Right lobe of liver (tissue), 6 donors: Measurements from ENCODE around the gene LMAN2L. TPM values are rescaled to one million over a fixed set of nuclear protein-coding genes. Genes with fewer than 3 reads are reported as not detected.

Experiments
- ATAC-seq, 4 donors: fragments of 200-7000 bp; cut with Tn5 transposase; one replicate each; pipeline ENCODE4 v1.9.1; 2020; ENCODE audit warnings: mild to moderate bottlenecking in 4 of 4, moderate library complexity in 4 of 4
- DNase-seq, 3 donors: peaks; one replicate each; pipeline ENCODE4 v3.0.0-alpha.2; 2020
- H3K27ac ChIP-seq, 3 donors: fragments of 200-600 bp; one replicate each; pipeline ENCODE4 v1.8.0; 2022
- H3K27me3 ChIP-seq, 2 donors: fragments of 200-600 bp; one replicate each; pipeline ENCODE4 v1.8.0; 2022
- H3K36me3 ChIP-seq, 4 donors: fragments of 200-600 bp; sonication (generic) in 1 of 4; one replicate each; pipeline versions ENCODE4 v1.5.1 to v1.8.0; 2017 to 2022; ENCODE audit warnings: control low read depth in 1 of 4
- H3K4me1 ChIP-seq, 4 donors: fragments of 200-600 bp; sonication (generic) in 1 of 4; one replicate each; pipeline versions ENCODE4 v1.5.1 to v1.8.0; 2017 to 2022; ENCODE audit warnings: control low read depth in 1 of 4
- H3K4me3 ChIP-seq, 3 donors: fragments of 200-600 bp; one replicate each; pipeline ENCODE4 v1.8.0; 2022
- H3K9me3 ChIP-seq, 4 donors: fragments of 200-600 bp; sonication (generic) in 1 of 4; one replicate each; pipeline versions ENCODE4 v1.5.1 to v1.8.0; 2017 to 2022; ENCODE audit warnings: control low read depth in 1 of 4
- CTCF ChIP-seq, 4 donors: fragments of 200-600 bp in 3 of 4; fragments of 450-650 bp in 1 of 4; IDR thresholded peaks; one replicate each; pipeline versions ENCODE4 v1.5.1 to v1.8.0; 2016 to 2022; ENCODE audit warnings: antibody characterized with exemption in 4 of 4, mild to moderate bottlenecking in 2 of 4
- POLR2A ChIP-seq: fragments of 450-650 bp; IDR thresholded peaks from one replicate; pipeline ENCODE4 v1.6.1; 2017; ENCODE audit warnings: antibody characterized with exemption, mild to moderate bottlenecking
- WGBS: methylation state at CpG from one replicate; pipeline ENCODE4 v1.1.6; 2018; ENCODE audit warnings: low coverage, low lambda C conversion rate; ENCODE audit not compliant: insufficient coverage; ENCODE audit errors: missing lambda C conversion rate; 5-methylcytosine and 5-hydroxymethylcytosine counted together
- intact Hi-C, 2 donors: fragments of 100-400 bp; cut with DNase I; formaldehyde crosslinking; loops; one replicate each; pipeline versions ENCODE4 v1.11.2 to v1.14.1; 2022
- total RNA-seq, 6 experiments: library from RNA; depleted of rRNA in 2 of 6; stranded (reverse); fragments of >200 nt in 2 of 6; fragmentation: NEBNext Ultra II Directional in 3 of 6; extraction: Animal tissue kit (Norgen Biotek cat#: 25700) in 3 of 6; gene quantifications; one replicate each; pipeline versions ENCODE4 v1.1.0 to v1.2.4, GENCODE V29; 2016 to 2023
- donor health status: DM: no; HTN: yes; CAD: no.
- donor health status: DM: no; HTN: no; CAD: no.
- donor health status: DM: no; HTN: no; CAD: no.
- donor health status: DM: no; HTN: yes; CAD: no.
- donor health status: DM: no; HTN: yes; CAD: no.

Gene LMAN2L
- total RNA-seq, 6 experiments from 2014 or later: 5.5 to 17.8 (median 11.3) TPM

GRCh38 chr2:96710985-96711384 lies 28.9 kb downstream of the LMAN2L start:
- intact Hi-C loops: no loop called here
- no peak for DNase-seq
- Histone ChIP-seq H3K4me3 (no peak overlapping the region), H3K4me1 (peaks cover 0 to 14% (median 2%) of the 10 kb centered on the region in 4 donors), H3K27ac (no peak overlapping the region), H3K27me3 (no peaks in the 10 kb centered on the region), H3K36me3 (peaks cover 4 to 66% (median 24%) of the 10 kb centered on the region in 4 donors), H3K9me3 (no peaks in the 10 kb centered on the region)
- TF ChIP-seq CTCF (IDR thresholded peaks at IDR 0.05): no peak
- no peak for TF ChIP-seq POLR2A
- no peak for ATAC-seq
- 61% methylated on average over 3 of the region's 3 CpGs for WGBS

DNA sequence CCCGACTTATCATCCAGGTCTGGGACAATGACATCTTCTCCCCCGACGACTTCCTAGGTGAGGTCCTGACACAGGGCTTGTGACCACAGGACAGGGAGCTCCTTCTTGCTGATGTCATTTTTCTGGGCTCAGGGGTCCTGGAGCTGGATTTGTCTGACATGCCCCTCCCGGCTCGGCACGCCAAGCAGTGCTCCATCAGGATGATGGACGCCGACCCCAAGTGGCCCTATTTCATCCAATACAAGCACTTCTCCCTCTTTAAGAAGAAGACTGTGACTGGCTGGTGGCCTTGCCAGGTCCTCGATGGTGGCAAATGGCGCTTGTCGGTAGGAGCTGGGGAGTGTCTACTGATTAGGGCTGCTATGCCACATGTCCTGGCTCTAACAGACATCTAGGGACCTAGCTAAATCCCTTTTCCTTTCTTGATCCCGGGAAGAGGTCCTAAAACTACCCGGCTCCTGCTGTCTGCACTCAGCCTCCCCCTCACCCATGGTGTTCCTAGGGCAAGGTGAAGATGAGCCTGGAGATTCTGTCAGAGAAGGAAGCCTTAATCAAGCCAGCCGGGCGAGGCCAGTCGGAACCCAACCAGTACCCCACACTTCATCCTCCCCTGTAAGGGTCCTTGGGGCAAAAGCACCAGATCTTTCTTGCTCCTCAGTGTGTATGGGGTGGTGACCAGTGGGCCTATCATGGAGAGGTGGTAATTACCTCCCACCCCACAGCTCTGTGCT lies 36.7 kb downstream of the LMAN2L start:
- ATAC-seq (no peak), DNase-seq (no peak)
- intact Hi-C loops: no loop called here
- Histone ChIP-seq H3K36me3 (peaks cover 0 to 34% (median 13%) of the 10 kb centered on the region in 4 donors), H3K4me3 (no peak overlapping the region), H3K27ac (no peak overlapping the region), H3K4me1 (no peaks in the 10 kb centered on the region), H3K27me3 (no peaks in the 10 kb centered on the region), H3K9me3 (no peaks in the 10 kb centered on the region)
- 98% methylated on average over 7 of the region's 16 CpGs for WGBS
- TF ChIP-seq POLR2A: no peak
- TF ChIP-seq CTCF (IDR thresholded peaks at IDR 0.05): no peak

- Histone ChIP-seq H3K4me3 (no peak overlapping the region), H3K9me3 (no peaks in the 10 kb centered on the region), H3K4me1 (no peaks in the 10 kb centered on the region), H3K27ac (no peak overlapping the region), H3K36me3 (peaks cover 0 to 24% (median 8%) of the 10 kb centered on the region in 4 donors), H3K27me3 (no peaks in the 10 kb centered on the region)
- ATAC-seq (no peak), DNase-seq (peak in 1 of 3 donors; percentile 42)
- TF ChIP-seq POLR2A: no peak
- TF ChIP-seq CTCF (IDR thresholded peaks at IDR 0.05): no peak
- 91% methylated on average over 8 of the region's 17 CpGs for WGBS
- intact Hi-C loops: no loop called here
Measured at GRCh38 chr2:96702098-96702785, 37.6 kb downstream of the LMAN2L start.

GRCh38 chr2:96701636-96702035 lies 38.2 kb downstream of the LMAN2L start:
- H3K36me3 ChIP-seq: peaks cover 0 to 18% (median 6%) of the 10 kb centered on the region in 4 donors
- H3K4me1 ChIP-seq: no peaks in the 10 kb centered on the region
- intact Hi-C loops: no loop called here
- no peak for TF ChIP-seq POLR2A
- no peak for TF ChIP-seq CTCF (IDR thresholded peaks at IDR 0.05)
- DNase-seq (no peak), ATAC-seq (no peak)
- H3K9me3 ChIP-seq: no peaks in the 10 kb centered on the region
- H3K27me3 ChIP-seq: no peaks in the 10 kb centered on the region
- no peak overlapping the region for H3K4me3 ChIP-seq
- no peak overlapping the region for H3K27ac ChIP-seq
- WGBS: 89% methylated on average over 3 of the region's 6 CpGs
